ENCODE data around the gene CFAP99. TPM values are rescaled to one million over a fixed set of nuclear protein-coding genes. Genes with fewer than 3 reads are reported as not detected.
A peak's percentile ranks its signal among the peaks of the same experiment; 100 is the strongest.

CFAP99 gene
- total RNA-seq, 1 donor from 2014 or later, result 0.30 TPM

DNA sequence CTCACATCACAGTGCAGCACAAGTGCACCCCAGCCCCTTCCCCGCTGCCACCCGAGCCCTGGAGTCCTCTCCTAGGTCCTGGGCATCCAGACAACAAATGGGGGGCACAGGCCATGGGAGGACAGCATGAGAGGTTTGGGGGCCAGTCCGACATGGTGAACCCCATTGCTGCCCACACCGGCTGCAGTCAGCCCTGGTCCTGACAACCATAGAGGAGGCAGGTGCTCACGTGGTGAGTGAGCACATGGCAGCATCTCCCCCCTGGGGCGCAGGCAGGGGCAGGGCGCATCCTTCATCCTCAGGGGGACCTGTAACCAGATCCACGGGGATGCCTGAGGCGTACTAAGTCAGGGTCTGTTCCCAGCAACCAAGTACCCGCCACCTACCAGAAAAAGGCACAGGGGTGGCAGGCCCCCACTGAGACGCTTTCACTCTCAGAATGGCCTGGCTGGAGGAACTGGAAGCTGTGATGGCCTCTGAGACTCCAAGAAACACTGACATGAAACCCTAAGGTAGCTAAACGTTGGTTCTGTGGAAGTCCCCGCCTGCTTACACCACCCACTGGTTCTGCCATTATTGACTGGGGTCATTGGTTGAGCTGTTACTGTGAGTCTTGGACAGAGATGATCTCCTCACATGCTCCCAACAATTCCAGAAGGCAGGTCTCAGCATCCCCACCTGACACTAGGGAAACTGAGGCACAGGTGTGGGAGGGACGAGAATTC lies 6.8 kb upstream of the CFAP99 start:
- DNase-seq (ENCODE audit: low read depth), result no peak

- DNase-seq (ENCODE audit: low read depth), result peak; percentile 31
Measured at GRCh38 chr4:2412534-2412884, 6.2 kb upstream of the CFAP99 start.

GRCh38 chr4:2412885-2413716 lies 5.7 kb upstream of the CFAP99 start:
- peak; percentile 94 for DNase-seq (ENCODE audit: low read depth)

- DNase-seq (ENCODE audit: low read depth), result peak; percentile 23
Measured at GRCh38 chr4:2413821-2414610, 4.7 kb upstream of the CFAP99 start.

- no peak for DNase-seq (ENCODE audit: low read depth)
Measured at GRCh38 chr4:2415213-2415612, 3.5 kb upstream of the CFAP99 start.

- DNase-seq (ENCODE audit: low read depth), result no peak
Measured at GRCh38 chr4:2415881-2416563, 2.7 kb upstream of the CFAP99 start.

GRCh38 chr4:2416564-2417225 lies 2.1 kb upstream of the CFAP99 start:
- no peak for DNase-seq (ENCODE audit: low read depth)

DNA sequence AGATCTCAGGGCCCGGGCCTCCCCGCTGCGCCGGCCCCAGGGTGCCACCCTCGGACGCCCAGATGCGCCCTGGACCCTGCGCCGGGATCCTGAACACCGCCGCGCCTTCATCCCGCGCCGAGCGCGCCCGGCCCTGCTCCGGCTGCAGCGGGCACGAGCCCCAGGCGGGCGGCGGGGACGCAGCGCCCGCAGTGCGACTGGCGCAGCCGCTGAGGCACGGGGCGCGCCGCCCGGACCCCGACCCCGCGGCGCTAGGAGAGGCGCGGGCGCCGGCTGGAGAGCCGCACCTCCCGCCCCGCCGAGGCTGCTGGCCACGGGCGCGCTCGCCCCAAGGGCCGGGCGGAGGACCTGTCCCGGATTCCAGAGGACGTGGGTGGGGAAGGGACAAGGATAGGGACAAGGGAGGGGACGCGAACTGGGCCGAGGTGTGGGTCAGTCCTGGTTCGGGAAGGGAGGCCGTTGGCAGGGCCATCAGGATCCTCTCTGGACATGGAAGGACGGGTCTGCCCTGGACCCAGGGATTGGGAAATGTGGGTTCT lies 1.5 kb upstream of the CFAP99 start:
- no peak for DNase-seq (ENCODE audit: low read depth)

GRCh38 chr4:2417765-2418649 lies 748 bp upstream of the CFAP99 start, which contains the start of gene ZFYVE28:
ZFYVE28 (minus strand) TSS chr4:2418645; CDS start chr4:2418323, 322 bp downstream.
- no peak for DNase-seq (ENCODE audit: low read depth)

- no peak for DNase-seq (ENCODE audit: low read depth)
Measured at GRCh38 chr4:2419814-2420213, 1.1 kb downstream of the CFAP99 start.

DNA sequence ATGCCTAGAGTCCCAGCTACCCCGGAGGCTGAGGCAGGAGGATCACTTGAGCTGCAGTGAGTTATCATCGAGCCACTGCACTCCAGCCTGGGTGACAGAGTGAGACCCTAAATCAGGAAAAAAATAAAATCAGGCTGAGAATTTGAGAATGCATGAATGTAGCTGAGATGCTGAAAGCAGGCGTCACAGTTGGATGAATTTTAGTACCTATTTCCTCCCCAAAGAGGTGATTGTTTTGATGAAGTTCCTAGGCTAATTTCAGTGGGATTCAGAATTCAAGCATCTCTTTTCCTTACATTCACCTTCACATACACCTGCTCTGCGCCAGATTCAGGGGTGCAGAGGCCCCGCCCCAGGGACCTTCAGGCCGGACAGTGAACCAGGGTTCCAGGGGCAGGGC lies 3.2 kb downstream of the CFAP99 start:
- no peak for DNase-seq (ENCODE audit: low read depth)

- no peak for DNase-seq (ENCODE audit: low read depth)
Measured at GRCh38 chr4:2423066-2423465, 4.3 kb downstream of the CFAP99 start.

GRCh38 chr4:2423695-2424094 lies 4.9 kb downstream of the CFAP99 start:
- DNase-seq (ENCODE audit: low read depth), result no peak

GRCh38 chr4:2424581-2424980 lies 5.8 kb downstream of the CFAP99 start:
- no peak for DNase-seq (ENCODE audit: low read depth)

DNA sequence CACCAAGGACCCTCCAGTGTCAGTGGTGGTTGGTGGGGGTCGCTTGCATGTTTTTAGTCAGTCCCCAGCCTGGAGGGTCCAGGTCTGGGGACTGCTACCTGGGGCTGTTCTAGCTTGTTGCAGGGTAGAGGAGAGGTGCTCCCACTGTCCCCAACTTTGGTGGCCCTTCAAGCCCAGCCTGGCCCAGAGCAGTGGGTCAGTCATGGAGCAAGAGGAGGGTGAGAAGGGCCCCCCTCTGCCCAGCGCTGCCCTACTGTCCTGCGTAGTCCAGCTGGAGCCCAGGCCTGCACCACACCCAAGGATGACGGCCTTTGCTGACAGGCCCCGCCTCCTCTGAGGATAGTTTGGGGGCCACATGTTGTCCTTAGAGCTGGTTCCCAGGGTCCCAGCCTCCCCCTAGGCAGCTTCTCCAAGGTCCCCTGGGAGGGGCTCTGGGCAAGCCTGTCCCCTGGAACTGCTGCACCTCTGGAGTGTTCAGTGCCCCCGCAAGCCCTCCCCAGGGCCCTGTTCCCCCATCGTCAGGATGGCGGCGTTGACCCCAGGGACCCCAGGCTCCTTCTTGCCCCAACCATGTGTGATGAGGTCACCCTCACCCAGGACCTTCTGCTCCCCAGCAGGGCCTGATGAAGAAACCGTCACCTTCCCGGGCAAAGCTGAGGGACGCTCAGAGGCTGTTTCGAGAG lies 6.8 kb downstream of the CFAP99 start:
- no peak for DNase-seq (ENCODE audit: low read depth)

GRCh38 chr4:2426069-2426397 lies 7.3 kb downstream of the CFAP99 start:
- no peak for DNase-seq (ENCODE audit: low read depth)

DNA sequence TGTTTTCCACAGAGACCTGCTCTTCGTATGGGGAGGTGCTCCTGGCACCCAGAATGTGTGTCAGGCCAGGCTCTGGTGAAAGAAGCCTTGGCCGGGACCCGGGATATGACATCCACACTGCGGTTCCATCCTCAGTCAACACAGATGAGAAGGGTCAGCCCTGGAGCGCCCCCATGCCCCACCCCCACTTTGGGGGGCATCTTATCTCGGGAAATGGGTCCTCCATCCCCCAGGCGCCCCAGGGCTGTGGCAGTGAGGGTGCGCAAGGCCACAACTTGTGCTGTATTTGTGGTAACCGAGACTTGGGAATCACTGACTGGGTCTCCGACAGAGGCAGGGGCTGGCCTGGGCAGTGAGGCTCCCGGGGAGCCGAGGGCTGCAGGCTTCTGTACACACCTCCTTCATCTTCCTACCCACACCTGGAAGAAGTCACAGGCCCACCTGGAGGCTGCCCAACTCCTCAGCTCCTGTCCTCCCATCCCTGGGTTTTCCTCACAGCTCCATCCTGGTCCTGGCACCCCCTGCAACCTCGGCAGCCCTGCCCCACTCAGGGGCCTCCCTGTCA lies 8.0 kb downstream of the CFAP99 start:
- no peak for DNase-seq (ENCODE audit: low read depth)

DNA sequence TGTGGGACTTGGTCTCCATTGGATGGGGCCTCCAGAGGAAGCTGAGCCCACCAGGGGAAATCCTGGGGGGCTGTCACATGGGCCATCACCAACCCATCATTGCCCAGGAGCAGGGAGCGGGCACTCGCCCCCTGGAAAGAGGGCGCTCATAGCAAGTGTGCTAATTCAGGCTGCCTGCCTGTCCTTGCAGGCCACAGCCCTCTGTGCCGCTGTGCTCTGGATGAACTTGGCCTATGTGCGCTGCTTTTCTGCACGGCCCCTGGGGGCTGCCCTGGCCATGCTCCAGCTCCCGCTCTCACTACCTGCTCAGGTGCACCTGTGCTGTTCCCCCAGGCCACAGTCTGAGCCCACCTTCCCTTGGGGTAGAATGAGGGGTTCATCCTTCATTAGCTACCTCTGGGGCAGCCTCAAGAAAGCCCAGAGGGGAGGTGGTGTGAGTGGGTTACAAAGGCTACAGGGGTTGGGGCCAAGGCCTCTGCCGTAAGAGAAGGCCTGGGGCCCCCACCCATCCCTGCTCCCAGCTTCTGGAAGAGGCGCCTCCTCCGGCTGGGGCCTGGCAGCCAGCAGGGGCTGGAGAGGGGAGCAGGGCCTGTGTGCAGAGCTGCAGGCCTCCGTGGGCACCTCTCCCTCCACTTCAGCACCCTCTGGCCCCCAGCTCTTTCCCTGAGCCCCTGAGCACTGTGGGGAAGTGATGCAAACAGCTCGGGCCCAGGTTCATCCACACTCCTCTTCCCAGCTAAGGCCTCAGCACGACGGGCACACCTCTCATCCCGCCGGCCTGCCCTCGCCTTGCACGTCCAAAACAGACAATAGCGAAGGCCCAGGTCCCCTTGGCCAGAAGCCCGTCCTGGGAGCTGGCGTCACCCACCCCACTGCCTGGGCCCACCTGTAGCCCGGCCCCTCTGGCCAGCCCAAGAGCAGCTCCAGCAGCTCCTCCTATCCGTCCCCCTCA lies 8.9 kb downstream of the CFAP99 start:
- DNase-seq (ENCODE audit: low read depth), result no peak

Measured in renal cortical epithelial cell (primary cell).